UCSD-AML1 (cell line): ENCODE measurements around the gene CHST12.
A peak's percentile ranks its signal among the peaks of the same experiment; 100 is the strongest.

Experiments used
- DNase-seq: peaks from one replicate; lab custom pipeline; 2025; ENCODE audit not compliant: unreplicated experiment; lab: John Stamatoyannopoulos, UW

CHST12 gene

DNA sequence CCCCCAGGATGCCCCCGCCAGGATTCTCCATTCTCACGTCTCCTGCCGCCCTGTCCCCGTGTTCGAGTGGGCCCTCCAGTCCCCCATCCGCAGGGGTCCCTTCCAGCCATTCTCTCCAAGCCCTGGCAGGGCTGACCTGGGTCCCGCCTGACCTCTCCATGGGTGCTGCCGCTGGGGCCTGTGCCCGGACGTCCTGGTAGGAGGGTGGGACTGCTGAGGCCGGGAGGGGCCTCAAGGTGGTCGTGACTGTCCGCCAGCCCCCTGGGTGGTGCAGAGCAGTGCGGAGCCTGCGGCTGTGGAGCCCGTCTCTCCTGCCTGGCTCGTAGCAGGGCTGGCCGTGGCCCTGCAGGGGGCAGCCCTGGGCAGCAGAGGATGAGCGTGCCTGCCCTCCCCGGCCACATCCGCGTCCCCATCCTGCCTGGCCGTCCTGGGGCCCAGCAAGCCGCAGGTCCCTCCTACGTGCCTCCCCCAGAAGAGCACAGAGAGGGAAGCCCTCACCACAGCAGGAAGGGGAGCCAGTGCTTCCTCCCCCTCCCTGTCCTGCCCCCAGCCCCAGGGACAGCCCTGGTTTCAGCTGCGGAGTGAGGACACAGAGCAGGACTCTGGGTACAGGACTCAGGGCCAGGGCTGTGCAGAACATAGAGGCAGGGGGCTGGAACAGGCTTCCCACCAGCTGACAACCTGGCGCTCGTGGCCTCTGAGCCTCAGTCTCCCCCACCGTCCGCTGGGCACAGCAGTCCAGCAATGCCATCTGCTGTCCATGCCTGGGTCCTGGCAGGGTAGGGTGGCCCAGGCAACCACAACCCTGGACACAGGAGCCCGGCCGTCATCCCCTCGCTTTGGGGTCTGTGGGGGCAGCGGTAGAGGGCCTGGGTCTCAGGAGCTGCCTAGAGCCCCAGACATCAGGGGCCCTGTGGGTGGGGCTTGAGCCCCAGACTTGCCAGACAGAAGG is 74.3 kb downstream of the CHST12 start:
- DNase-seq, result peak; percentile 80

DNA sequence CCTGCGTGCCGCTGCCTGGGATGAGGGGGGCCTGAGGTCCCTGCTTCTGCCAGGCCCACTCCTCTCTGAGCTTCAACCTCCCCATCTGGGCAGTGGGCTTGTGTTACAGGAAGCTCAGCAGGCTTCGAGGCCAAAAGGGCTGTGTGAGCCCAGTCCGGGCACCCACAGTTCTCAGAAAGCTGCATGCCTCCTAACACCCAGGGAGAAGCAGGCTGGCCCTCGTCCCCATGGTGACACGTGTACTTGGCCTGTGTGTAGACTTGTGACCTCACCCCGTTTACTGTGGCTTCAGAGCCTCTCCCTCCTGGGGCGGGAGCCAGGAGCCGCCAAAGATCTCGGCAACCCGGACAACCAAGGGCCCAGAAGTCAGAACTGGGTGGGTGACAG is 75.0 kb downstream of the CHST12 start:
- no peak for DNase-seq

DNA sequence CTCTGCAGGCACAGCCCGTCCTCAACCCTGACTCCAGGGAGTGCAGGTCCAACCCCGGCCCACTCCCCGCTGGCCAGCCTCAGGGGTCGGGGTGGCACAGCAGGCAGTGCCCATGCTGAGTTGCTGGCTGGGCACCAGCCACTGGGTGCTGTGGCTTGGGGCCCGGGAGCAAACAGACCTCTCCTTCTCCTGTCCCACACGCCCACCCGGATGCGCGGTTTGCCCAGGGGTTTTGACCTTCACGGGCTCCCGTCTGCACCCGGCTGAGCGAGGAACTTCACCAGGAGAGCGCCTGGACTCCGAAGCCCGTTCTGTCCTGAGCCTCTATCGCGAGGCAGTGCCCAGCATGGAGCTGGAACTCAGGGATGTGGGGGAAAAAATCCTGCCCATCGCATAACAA is 75.4 kb downstream of the CHST12 start:
- DNase-seq, result no peak

DNA sequence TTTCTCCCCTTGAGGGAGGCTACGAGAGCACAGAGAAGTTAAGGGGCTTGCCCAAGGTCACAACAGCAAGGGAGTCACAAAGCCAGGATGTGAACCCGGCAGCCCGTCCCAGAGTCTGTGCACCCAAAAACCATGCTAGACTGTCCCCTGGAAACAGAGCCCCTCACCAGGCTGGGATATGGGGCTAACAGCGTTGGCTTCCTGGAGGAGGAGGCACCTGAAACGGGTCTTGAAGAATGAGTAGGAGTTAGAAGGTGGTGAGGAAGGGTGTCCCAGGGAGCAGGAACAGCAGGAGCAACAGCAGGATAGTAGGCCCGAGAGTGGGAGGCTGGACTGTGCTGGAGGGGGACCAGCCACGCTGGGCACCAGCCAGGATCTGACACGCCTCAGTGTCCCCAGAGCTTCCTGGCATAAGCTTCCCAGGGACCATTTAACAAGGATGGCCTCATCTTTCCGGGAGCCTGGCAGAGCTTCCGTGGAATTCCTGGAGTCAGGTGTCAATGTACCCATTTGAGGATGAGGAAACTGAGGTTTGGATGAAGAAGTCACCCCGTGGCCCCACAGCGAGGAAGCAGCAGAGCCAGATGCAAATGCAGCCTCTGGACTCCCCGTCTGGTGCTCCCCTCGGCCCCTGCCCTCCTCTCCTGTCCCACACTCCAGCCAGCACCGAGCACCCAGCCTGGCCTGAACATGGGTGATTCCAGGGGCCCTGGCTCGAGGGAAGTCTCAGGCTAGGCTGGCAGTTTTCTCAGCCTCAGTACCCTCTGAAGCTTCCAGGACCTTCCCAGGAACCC is 76.1 kb downstream of the CHST12 start:
- no peak for DNase-seq

DNA sequence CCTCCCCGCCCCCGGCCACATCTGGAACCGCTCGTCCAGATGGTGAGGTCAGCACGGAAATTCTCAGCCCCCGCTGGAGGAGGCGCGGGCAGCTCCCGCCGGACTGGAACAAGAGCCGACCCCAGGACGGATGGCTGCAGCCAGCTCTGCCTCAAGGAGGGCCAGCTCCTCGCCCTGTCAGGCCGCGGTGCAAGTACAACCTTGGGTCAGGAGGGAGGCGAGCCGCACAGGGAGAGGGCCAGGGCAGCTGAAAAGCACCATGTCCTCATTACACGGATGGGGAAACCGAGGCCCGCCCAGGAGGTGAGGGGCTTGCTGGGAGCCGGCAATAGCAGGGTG is 76.6 kb downstream of the CHST12 start:
- DNase-seq, result no peak

DNA sequence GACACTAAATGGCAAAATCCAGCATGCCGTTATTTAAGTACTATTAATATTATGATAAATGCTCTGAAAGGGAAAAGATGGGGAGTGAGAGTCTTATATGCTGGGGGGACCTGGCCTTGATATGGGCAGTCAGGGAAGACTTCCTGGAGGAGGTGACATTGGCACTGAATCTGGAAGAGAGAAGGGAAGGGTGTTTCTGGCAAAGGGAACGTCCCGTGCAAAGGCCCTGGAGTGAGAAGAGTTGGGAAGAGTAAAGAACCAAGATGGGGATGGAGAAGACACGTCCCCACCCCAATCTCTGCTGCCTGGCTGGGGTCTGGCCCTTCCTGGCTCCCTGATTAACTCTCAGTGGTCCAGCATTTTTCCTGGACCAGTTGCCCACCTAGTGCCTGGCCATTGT is 77.8 kb downstream of the CHST12 start:
- no peak for DNase-seq

DNA sequence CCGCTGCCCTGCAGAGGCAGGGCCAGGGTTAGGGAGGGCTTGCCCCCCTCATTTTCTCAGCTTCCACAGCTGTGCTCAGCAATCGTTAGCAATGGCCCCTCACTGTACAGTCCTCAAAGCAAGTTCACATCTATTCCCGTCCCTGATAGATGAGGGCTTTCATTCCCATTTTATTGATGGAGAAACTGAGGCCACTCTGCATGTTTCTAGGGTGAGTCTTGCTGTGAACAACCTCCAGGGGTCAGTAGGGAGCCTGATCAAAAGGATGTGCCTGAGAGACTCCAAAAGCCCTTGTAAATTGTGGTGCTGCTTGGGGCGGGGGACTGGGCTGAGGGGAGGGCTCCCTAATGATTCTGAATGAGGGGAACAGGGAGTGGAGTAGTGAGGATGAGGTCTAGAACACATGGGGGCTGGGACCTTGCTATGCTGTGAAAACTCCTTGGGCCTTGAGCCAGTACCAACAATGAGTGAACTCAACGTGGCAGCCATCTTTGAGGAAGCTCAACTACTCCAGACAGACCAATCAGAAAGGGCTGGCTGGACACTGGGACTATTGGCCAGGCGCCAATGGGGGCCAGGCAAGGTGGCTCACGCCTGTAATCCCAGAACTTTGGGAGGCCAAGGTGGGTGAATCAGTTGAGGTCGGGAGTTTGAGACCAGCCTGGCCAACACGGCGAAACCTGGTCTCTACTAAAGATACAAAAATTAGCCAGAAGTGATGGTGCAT is 79.5 kb downstream of the CHST12 start:
- no peak for DNase-seq

DNA sequence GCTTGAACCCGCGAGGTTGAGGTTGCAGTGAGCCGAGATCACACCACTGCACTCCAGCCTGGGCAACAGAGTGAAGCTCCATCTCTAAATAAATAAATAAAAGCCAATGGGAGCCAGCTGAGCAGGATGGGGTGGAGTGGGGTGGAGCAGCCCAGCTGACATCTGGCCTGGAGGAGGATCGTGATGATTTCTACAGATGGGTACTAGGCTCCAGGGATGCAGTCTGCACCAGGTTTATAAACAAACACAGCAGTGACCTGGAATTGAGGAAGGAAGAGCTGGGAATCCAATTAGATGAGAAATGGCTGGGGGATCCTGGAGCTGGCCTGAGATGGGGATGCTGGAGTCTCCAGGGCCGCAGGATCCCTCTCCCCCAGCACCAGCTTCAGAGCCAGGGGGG is 80.1 kb downstream of the CHST12 start:
- no peak for DNase-seq

DNA sequence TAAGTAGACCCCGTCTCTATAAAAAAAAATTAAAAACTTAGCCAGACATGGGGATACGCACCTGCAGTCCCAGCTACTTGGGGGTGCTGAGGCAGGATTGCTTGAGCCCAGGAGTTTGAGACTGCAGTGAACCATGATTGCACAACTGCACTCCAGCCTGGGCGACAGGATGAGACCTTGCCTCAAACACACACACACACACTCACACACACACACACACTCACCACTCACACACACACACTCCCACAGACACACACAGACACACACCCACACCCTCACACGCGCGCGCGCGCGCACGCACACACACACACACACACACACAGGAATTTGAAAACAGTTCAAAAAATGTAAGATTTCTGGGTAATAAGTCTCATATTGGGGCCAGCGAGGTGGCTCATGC is 81.5 kb downstream of the CHST12 start:
- DNase-seq, result no peak

DNA sequence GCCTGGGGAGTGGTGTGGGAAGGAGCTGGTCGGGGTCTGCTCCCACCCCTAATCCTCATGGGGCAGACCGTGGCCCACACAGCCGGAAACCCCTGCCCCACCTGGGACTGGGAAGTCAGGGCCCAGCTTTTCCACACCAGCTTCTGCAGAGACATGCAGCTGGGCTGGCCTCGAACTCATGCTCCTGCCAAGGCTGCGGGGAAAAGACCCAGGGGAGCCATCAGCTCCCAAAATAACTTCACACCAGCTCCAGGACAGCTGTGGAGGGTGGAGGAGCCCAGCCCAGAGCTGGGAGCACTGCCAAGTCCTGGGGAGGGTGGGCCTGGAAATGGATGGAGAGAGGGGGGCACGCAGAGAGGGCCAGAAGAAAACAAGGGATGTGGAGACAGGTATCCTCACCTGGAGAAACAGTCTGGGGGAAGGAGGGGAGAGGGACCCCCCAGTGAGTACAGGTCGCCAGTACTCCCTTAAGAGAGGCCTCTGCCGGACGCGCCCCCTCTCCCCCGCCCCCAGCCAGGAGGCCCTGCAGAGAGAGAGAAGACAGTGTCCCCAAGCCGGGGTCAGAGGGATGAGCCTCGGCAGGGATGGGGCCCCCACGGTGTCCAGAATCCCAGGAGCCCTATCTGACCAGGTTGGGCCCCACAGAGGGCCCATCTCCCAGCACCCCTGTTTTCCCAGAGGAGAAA is 84.3 kb downstream of the CHST12 start:
- no peak for DNase-seq

DNA sequence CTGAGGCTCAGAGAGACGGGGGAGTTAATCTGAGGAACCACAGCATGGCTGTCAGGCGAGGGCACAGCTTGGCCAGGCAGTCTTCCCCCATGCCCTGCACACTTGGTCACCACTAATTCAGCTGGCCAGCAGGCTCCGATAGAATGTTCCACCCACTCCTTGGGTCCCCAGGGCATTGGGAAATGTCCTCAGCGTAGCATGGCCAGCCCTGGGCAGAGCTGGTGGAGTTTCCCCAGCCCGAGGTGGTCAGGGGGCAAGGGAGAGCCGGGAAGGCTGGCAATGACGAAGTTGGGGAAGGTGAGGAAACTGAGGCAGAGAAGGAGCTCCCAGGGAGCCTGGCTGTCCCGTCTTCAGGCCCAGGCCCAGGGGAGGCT is 84.8 kb downstream of the CHST12 start:
- no peak for DNase-seq

DNA sequence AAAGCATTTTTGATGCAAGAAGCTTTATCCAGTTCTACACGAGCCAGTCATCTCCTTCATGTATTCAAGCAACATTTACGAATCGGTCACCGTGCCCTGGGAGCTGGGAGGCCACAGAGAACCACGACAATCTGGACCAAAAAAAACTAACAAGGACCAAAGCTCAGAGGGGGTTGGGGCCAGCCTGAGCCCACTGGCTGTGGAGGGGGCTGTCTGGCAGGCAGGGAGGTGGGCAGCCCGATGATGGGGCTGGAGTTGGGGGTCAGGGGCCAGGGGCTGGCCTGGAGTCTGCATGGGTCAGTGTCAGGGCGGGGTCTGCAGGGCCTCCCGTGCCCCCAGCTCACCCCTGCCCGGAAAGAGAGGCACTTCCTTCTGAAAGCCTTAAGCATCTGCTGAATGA is 85.3 kb downstream of the CHST12 start:
- DNase-seq, result no peak

DNA sequence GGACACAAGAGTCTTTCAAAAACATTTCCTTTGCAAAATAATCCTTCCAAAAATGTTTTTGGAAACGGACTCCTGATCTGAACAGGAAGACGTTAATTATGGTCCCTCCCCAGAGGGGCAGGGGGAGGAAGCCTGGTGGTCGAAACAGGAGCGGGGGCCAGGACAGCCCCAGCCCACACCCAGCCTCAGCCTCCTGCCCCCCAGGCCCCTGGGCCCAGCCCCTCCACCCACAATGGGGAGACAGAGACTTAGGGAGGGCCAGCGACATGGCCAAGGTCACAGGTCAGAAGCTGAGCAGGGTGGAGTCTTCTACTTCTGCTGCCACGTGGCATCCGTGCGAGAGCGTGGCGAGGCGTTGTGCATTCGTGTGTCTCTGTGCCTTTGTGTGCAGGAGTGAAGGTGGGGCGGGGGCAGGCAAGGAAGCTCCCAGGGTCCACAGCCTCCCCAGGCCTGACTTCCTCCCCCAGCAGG is 86.8 kb downstream of the CHST12 start:
- no peak for DNase-seq

DNA sequence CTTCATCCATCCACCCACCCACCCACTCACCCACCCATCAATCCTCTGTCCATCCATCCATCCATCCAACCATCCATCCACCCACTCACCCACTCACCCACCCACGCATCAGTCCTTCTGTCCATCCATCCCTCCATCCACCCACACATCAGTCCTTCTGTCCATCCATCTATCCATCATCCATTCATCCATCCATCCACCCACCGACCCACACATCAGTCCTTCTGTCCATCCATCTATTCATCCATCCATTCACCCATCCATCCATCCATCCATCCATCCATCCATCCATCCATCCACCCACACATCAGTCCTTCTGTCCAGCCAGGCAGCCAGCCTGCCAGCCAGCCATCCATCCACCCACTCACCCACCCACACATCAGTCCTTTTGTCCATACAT is 88.6 kb downstream of the CHST12 start:
- no peak for DNase-seq

DNA sequence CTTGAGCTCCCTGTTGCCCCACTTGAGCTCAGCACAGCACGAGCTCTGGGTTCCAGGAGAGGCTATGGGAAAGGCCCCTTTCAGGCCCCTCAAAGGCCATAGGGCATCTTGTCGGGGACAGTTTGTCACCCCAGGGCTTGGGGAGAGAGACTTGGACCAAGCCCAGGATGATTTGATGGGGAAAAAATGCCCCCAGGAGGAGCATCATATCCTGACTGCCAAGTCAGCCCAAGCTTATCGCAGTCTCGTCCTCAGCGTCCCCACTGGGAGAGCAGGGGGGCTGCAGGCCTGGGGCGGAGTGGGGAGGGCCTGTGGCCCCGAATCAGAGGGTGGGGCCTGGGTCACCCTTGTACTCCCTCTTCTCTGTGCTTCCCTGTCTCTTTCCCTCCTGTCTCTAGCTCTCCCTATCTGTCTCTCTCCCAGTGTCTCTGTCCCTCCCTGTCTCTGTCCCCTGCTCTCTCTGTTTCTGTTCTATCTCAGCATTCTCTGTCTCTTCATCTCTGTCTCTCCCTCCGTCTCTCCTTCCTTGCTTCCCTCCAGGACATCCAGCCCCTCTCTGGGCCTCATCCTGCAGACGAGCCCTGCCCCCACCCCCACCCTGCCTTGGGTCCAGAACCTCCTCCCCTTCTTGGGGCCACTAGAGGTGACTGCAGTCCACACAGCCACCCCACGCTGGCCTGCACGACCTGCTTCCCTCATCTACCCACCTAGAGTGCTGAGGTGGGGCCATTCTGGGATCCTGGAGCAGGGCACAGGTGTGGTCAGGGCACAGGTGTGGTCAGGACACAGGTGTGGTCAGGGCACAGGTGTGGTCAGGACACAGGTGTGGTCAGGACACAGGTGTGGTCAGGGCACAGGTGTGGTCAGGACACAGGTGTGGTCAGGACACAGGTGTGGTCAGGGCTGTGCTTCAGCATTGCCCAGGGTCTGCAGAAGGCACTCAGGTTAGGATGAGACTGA is 90.1 kb downstream of the CHST12 start:
- DNase-seq, result no peak

DNA sequence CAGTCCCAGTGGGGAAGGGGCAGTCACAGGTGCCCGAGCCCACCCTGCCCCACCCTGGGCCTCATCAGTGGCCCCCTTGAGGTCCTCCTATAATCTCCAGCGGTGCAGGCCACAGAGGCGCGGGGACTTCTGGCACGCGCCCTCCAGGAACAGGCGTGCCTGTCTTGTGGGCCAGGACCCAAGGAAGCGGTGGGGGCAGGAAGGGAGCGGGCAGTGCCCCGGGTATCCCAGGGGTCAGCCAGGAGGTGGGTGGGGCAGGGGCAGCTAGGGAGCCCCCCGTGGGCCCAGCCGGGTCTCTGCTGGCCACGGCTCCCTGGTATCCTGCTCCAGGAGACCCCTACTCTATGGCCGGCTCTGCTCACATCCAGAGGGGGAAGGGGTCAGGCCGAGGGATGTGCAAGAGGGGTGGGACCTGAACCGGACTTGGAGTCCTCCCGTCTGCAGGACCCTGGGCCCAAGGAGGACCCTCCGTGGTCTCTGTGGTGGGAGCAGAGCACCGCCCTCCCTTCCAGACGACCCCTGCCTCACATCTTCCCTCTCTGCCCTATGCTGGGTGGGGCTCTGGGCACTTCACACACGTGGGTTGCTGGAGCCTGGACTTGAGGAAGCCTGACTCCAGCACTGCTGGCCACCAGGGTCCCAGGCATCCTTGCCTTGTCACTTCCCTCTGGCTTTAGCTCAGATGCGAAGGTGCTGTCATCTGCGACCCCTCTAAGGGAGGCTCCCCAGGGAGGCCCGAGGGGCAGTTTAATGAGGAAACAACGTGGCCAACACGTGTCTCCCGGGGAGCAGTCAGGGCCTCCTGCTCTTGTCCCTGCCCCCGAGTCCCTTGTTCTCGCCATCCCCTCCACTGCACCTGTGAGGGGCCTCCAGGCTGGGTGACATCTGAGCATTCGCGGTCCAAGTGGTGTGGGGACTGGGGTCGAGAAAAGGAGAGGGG is 91.0 kb downstream of the CHST12 start:
- DNase-seq, result no peak

DNA sequence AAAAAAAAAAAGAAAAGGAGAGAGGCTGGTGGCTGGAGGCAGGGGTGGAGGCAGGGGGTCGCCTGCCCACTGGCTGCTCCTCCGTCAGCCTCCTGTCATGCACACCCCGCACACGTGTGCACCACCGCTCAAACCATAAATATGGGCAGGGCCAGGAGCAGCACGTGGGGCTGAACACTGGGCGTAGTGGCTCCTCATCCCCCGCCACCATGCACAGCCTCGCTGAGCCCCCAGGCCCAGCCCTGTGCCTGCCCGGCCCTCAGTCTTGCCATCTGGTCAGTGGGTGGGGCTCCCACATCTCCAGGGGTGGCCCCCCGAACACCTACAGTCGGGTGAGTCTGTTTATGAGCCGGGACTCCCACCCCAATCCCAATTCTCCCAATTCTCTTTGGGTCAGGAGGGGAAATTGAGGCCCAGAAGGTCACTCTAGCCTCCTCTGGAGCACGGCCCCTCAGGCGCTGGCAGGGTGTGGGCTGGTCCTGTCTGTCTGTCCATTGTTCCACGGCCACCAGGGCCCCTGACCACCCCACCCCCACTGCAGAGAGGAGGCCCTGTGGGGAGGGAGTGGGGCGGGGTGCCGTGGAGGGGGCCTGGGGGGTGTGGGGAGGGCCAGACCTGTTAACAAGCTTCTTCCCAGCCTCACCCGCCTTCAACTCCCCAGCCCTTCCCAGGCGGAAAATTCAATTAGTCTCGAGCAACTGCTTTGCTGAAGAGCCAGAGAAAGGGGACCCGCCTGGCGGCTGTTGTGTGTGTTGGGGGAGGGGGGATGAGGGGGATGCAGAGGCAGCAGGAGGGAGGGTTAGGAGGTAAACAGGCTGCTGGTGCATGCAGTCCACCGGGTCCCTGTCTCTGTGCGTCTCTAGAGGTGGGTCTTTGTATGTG is 92.2 kb downstream of the CHST12 start:
- DNase-seq, result no peak

DNA sequence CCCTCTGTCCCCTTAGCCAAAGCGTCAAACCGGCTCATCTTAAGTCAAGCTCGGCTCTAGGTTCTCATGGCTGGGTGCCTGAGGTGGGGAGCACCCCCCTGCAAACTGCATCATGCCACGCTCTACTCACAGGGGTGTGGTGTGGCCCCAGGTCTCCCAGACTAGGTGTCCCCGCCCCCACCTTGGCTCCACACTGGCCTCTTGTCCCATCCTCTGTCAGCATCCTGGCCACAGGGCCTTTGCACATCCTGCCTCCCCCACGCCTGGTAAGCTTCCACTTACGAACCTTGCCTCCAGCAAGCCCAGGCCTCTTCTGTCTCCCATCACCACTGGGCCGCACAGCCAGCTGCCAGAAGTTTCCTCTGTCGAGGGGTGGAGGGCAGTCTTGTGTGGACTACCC is 93.0 kb downstream of the CHST12 start:
- no peak for DNase-seq
